Endothelial cell of umbilical vein (primary cell): ENCODE results near the gene MLX.

Experiments used
- CTCF ChIP-seq, 2 donors: IDR thresholded peaks; 1 replicate in 1 of 2; 2 replicates in 1 of 2; pipeline ENCODE4 v1.5.1; 2011; ENCODE audit warnings: low read length in 2 of 2, mild to moderate bottlenecking in 2 of 2, moderate library complexity in 2 of 2, control low read depth in 1 of 2, inconsistent platforms in 1 of 2, low read depth in 1 of 2; ENCODE audit not compliant: insufficient read depth in 1 of 2; ENCODE audit errors: extremely low read depth in 1 of 2
- EZH2 ChIP-seq: IDR thresholded peaks from 2 replicates; pipeline ENCODE4 v1.6.1; 2012; ENCODE audit warnings: borderline replicate concordance, low read depth, mild to moderate bottlenecking, moderate library complexity, low read length, inconsistent platforms; ENCODE audit not compliant: severe bottlenecking
- GATA2 ChIP-seq: IDR thresholded peaks from 2 replicates; pipeline ENCODE4 v1.7.0; 2011; ENCODE audit warnings: low read depth, mild to moderate bottlenecking, moderate library complexity, mixed read lengths, low read length; ENCODE audit not compliant: insufficient read length, insufficient read depth
- MAX ChIP-seq: IDR thresholded peaks from 2 replicates; pipeline ENCODE4 v1.6.1; 2011; ENCODE audit not compliant: insufficient read depth, insufficient read length
- MYC ChIP-seq: IDR thresholded peaks from one replicate; pipeline ENCODE4 v1.6.1; 2011; ENCODE audit warnings: mild to moderate bottlenecking, low read depth, low read length
- POLR2A ChIP-seq: IDR thresholded peaks from 2 replicates; pipeline ENCODE4 v1.6.1; 2012; ENCODE audit warnings: low read depth, mild to moderate bottlenecking, control low read depth, low read length
- POLR2AphosphoS5 ChIP-seq: IDR thresholded peaks from 2 replicates; pipeline ENCODE4 v1.6.1; 2012; ENCODE audit warnings: low read depth, mild to moderate bottlenecking, control low read depth, low read length, moderate library complexity; ENCODE audit not compliant: insufficient read depth

GRCh38 chr17:42596386-42596785 lies 29.5 kb downstream of the MLX start:
- no peak for TF ChIP-seq CTCF (IDR thresholded peaks at IDR 0.05; ENCODE audit: extremely low read depth in 1 of 2, insufficient read depth in 1 of 2, low read depth in 1 of 2, low read length in 2 of 2)
- TF ChIP-seq MYC: no peak
- no peak for TF ChIP-seq EZH2
- TF ChIP-seq POLR2A: no peak
- no peak for TF ChIP-seq POLR2AphosphoS5
- no peak for TF ChIP-seq GATA2
- no peak for TF ChIP-seq MAX
